ENCODE data around the gene RBBP8NL.
"Not testable (repeated sequence)": the region's sequence is repeated elsewhere in the genome, so short reads cannot be mapped to it uniquely, and the experiment has no call there.

RBBP8NL gene

DNA sequence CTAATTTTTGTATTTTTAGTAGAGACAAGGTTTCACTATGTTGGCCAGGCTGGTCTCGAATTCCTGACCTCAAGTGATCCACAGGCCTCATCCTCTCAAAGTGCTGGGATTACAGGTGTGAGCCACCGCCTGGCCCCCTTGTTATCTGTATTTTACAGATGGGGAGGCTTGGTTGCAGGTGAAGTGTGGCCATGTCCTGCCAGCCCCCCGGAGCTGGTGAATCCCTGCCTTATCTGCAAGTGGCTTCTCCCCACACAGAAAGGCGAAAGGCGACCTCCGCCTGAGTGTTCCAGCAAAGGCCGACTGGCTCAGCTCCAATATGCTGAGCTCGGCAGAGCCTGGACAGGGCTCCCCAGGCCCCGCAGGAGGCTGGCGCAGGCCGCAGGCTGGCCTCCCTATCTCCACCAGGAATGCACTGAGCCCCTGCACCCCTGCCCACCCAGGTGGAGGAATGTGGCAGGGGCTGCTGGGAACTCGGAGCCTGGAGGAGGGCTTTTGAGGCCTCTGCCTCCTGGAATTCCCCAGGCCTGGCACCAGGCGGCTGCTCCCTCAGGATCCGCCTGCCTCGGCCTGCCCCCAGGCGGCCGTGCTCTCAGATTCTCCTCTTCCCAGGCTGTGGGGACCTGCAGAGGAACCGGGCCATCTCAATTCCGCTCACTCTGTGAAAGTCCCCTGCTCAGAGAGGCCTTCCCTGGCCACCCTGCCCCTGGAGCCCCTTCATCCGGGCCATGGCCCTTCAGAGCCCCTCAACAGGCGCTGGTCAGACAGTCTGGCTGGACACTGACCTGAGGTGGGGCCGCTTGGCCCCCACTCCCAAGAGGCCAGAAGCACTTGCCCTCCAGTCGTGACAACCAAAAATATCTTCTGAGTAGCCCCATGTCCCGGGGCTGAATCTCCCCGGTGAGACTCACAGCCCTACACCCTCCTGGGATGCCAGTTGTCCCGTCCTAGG lies 51.0 kb downstream of the RBBP8NL start:
- peak in 6 of 51 donors; percentile 28 to 54 (median 33) for DNase-seq

DNA sequence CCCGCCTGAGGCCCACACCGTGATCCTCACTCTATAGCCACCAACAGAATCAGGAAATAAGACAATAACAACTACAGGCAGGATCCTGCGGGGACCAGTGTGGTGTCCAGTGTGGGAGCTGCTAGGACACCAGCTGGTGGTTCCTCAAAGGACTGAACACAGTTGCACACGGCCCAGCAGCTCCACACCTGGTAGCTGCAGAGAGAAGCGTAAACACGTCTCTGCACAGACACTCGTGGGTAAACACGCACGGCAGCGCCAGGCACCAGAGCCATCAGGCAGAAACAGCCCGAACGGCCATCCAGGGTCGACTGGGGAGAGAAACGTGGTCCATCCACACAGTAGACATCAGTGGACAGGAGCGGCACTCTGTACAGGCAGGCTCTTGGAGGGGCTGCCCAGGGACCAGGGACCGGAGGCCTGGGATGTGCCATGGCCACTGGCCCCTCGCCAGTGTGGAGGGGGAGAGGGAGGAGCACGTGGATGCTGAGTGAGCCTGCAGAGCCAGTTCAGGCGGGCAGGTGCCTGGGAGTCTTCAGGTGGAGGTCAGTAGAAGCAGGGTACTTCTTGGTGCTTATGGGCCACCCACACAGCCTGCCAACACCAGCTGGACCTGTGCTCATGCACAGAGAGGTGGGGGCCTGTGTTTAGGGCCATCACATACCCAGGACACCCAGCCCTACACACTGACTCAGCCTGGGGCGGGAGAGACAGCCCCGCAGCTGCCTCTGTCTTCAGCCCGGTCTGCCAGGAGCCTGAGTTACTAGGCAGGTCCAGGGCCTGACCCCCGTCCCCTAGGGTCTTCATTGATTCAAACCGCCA lies 52.8 kb downstream of the RBBP8NL start:
- DNase-seq: no peak

DNA sequence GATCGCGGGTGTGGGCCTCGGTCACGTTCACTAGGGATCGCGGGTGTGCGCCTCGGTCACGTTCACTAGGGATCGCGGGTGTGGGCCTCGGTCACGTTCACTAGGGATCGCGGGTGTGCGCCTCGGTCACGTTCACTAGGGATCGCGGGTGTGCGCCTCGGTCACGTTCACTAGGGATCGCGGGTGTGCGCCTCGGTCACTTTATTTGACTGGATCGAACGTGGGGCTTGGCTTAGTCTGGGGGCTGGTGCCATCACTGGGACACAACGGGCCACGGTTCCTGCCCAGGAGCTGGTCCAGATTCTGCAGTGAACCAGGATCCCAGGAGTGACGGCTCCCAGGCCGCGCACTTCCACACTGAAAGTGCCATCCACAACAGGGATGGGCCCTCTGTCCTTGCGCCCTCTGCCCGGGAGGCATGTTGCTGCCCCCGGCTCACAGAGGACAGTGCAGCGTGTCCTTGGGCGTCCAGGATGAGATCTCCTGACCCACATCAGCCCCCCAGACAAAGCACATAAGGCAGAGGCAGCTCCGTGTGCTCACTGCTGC lies 53.6 kb downstream of the RBBP8NL start:
- not testable (repeated sequence) for DNase-seq

DNA sequence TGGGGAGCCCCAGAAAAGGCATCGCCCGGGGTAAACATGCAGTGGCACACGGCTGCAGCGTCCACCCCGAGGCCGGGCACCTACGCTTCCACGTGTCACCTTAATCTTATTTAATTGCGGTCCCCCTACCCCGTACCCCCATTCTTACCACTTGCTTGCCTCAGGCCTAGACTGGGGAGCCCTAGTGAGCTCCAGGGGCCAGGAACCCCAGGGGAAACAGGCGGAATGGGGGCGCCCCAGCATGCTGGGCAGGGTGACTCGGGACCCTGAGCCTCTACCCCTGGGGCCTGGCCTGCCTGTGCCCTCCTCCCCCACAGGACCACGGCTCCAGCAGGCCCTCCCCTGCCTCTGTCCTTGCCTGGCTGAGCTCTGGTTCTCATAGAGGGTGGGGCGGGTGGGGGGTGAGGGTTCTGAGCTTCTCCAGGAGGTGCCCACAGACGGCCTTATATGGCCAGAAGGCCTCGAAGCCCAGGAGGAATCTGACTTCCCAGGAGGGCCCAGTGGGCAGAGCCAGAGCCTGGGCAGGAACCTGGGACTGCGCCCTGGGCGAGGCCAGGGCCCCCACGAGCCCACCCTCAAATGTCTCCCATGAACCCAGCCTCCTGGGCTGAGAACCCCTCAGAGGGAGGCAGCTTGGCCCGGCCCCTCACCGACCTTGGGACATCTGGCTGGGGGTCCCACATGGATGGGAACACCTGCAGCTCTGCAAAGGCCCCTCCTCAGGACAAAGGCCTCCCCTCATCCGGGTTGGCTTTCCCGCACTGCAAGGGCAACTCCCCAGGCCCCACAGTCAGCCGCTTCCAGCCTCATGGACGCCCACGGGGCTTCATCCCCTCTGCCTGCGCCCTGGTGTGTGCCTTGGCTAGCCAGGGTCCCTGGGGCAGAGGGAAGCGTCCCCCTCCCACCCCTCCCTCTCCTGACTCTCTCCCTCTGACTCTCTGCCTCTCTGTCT lies 55.0 kb downstream of the RBBP8NL start:
- DNase-seq: no peak

DNA sequence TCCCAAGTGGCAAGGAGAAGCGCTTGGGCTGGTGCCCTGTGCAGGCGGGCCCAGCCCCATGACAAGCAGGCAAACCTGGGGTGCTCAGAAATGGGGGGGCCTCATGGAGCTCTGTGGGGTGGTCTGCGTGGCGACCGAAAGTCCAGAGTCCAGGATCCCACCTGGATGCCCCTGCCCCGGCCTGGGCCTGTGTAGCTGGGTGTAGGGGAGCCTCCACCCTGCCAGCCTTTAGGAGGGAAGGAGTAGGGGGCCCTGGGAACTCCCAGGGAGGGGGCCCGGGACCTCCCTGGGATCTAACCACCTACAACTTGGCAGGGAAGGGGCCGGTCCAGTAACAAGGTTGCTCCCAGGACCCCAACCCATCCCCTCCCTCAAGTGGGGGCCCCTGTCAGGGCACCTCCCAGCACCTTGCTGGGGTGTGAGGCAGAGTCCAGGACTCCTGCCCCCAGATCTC lies 55.7 kb downstream of the RBBP8NL start:
- DNase-seq: no peak

DNA sequence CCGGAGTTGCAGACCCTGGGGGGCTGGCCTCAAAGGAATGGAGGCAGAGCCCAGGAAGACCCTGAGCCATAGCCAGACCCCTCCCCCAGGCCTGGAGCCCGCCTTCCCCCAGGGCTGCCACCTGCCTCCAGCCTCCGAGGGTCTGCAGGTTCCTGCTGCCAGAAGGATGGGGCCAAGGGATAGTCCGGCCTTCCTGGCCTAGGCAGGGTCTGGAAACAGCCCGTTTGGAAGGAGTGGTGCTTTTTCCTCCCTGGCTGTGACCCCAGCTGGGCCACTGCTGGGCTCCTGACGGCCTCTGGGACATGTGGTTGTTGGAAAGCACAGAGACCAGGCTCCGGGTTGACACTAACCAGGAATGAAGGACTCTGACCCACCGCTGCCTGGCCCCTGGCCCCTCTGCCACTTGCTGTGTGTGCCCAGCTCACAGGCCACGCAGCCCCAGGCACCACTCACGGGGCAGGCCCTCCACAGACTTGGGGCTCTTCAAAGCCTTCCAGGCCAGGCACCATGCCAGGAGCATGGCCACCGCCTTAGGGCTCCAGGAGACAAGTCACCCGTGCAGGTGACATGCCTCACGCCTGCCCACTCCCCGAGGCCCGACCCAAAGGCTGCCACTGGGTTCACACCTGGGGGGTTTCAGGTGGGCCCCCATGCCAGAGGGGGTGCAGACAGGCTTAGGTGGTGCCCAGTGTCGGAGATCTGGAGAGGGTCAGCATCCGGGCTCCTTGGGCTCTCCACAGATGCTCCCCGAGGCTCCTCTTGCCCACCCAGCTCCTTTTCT lies 56.3 kb downstream of the RBBP8NL start:
- DNase-seq: no peak

DNA sequence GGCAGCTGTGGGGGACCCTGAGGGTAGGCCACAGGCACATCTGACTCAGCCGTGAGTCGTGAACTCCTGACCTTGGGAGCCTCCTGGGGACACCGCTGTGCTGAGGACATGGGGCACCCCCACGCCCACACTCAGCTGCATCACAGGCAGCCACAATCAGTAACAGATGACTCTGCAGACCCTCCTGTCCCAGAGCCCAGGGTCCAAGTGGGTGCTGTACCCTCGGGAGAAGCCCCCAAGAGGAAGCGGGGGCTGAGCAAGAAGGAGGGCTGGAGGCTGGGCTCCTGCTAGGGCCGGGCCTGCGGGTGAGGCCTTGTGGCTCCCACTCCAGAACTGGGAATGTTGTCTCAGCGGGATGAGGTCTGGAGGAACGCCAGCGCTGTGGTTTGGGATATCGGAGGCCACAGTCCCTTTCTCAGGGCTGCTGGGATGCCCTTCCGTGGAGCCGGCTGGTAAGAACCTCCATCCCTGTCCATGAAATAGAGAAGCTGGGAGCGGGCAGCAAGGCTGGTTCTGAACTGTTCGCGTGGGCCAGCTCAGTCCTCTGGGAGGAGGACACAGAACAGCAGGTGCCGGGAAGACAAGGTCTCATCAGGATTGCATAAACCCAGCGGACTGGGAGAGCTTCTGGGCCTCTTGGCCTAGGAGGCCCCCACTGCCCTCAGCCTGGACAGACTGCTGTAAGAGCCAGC lies 57.1 kb downstream of the RBBP8NL start:
- DNase-seq: no peak

DNA sequence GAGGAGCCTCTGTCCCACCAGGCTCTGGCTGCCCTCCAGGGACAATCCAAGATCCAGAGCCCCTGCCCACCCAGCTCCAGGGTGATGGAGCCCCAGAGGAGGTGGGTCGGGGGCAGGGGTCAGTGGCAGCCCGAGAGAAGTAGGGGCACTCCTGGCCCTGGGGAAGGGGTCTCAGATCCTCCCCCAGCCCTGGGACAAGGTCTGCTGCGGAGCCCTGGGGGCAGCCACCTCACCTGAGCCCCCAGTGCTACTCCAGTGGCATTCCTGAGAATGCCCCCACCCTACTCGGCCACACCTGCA lies 57.6 kb downstream of the RBBP8NL start:
- no peak for DNase-seq

DNA sequence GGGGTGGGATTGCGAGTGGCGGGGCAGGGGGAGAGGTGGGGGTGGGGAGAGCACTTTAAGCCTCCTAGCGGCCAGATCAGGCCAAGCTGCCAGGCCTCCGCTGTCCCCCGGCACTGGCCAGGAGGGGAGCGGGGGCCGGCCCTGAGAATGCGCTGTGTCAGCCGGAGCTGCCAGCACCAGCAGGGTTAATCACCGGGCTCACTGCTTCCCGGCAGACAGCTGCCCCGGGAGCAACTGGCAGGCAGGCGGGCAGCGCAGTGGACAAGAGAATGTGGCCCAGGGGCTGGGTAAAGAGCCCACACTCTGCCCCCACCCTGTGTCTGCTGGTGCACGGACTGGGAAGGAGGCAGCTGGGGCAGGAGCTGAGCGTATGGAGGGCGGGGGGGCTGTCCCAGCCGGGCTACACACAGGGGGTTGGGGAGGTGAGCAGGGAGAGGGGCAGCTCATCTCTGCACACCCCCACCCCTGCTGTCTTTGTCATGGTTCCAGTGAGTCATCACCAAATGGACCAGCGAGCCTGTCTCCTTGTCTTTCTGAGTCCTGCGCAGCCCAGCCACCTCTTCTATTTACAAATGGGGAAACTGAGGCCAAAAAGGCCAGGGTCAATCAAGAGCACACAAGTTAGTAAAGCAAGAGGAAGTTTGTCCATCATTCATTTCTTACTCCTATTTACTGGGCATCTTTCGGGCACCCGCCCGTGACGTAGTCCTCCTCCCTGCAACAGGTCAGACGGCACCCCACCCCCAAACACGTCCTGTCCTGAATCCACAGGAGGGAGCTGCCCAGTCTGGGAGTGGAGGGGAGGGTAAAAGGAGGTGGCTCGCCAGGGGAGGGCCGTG lies 58.1 kb downstream of the RBBP8NL start:
- DNase-seq: peak in 21 of 51 donors; percentile 16 to 80 (median 41)

DNA sequence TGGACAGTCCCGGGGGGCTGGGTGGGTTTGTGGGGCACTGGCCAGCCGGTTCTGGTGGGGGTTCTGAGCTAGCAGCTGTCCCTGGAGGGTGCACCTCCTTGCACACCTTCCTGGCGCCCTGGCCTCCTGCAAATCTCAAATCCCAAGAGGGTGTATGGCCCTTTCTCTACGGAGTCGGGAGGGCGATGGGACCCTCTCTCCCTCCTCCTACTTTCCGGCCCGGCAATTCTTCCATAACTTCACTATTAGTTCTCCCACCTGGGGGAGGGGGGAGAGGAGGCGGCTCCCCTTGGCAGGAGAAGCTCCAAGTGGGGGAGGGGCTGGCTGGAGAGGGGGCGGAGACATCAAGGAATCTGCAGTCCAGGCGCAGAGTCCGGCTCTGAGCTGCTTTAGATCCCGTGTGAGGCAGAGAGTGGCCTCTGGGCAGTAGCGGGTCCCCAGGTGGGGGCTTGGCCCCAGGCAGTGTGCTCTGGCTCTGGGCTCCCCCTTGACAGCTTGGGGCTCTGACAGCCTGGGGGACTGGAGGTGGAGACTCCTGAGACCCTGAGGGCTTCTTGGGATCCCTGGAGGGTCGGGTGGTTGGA lies 58.9 kb downstream of the RBBP8NL start:
- peak in 3 of 51 donors; percentile 21 to 48 (median 22) for DNase-seq

DNA sequence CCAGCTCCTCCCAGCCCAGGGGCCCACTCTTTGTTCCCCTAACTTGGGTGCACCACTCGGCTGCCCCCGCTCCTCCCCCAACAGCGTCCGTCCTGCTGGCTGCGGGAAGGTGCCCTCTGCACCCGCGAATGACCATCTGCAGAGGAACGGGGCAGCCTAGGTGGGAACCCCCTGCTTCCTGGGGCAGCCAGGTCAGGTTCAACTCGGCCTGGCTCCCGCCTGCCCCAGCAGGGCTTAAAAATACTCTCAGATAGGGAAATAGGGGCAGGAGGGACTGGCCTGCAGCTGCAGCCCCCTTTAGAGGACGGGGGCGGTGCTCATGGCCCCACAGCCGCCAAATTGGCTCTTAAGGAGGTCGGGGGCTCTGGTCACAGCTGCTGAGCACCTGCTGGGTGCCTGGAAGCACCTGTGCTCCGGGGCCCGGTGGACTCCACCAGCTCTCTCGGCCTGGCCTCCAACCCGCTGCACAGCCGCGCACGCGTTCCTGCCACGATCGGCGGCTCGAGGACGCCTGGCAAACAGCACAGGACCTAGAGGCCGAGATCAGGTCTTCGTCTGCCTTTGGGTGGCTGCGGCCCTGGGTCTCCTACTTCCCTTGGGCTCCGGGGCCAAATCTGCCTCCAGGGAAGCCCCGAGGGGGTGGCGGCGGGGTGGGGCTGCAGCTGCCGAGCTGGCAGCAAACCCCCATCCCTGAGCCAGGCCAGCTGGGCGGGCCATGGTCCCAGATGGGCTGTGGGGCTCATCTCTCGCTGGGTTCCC lies 59.5 kb downstream of the RBBP8NL start:
- peak in 9 of 51 donors; percentile 17 to 62 (median 31) for DNase-seq

DNA sequence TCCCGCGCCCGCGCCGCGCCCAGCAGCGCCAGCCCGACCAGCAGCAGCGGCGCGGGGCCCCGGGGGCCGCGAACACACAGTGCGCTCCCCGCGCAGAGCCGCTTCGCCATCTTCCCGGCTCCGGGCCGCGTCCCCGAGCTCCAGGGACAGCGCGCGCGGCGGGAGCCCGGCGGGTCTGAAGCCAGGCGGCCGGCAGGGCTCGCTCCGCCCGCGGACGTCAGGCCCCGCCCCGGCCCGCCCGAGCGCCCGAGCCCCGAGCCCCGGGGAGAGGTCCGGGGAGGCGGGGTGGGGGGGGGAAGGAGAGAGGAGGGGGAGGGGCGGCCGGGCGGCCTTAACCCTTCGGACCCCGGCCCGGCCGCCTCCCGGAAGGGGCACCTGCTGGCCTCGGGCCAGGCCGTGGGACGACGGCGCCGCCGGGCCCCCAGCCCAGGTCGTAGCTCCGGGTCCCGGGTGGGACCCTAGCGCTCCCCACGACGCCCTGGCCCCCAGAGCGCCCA lies 60.2 kb downstream of the RBBP8NL start, which contains the start of gene LAMA5:
TSS of gene LAMA5 (minus strand) at position 177 of the 497 bp plus-strand sequence. CDS start at position 110, 67 bp downstream.
- DNase-seq: peak in 19 of 51 donors; percentile 18 to 62 (median 35)

DNA sequence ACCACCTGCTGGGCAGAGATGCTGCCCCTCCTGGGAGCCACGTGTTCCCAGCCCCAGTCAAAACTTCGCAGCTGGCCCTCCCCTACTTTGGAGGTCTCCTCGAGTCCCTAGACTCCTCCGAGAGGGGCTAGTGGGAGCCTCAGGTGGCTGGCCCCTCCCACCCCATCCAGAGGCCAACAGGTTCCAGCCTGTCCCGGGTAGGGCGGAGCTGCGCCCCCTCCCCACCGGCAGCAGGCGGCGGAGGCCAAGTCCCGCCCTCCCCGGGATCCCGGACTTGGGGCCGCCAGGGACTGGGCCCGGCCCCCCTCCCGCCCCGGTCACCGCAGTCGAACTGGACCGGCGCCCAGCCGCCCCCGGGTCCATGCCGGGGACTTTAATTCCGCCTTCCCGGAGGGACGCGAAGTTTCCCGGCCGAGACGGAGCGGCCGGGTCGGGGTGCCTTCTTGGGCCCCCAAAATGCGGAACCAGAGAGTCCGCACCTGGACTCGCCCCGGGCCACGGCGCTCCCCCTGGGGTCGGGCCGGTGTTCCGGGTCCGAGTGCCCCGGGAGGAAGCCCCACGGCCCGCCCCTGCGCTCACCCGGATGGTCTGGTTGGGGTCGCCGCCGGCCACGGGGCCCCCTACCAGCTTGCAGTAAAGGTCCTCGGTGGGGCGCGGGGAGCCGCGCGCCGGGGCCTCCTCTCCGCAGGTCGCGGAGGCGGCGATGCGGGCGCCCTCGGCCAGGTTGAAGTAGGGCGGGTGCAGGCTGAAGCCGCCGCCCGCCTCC lies 60.8 kb downstream of the RBBP8NL start:
- DNase-seq: peak in 2 of 51 donors; percentile 24 to 29

DNA sequence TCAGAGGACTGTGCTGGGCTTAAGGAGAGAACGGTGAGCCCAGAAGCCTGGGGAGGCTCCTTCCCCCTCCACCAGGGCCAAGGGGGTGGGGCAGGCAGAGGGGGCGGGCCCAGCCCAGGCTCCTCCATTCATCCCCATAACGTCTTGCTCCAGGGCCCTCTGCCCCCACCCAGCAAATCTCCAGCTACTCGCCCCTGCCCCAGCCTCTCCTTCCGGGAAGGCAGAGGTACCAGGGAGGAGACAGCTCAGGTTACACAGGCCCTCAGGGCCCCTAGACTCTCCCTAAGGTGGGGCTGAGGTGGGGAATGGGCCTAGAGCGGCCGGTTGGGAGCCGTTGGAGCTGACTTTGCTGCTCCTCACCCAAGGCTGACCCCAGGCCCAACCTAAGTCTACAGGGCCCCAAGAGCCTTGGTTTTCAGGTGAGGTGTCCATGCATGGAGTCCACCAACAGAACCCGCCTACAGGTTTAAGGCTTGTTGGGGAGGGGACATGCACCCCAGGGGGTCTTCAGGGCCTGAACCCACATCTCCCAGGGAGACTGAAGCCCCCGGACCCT lies 61.4 kb downstream of the RBBP8NL start:
- DNase-seq: no peak

DNA sequence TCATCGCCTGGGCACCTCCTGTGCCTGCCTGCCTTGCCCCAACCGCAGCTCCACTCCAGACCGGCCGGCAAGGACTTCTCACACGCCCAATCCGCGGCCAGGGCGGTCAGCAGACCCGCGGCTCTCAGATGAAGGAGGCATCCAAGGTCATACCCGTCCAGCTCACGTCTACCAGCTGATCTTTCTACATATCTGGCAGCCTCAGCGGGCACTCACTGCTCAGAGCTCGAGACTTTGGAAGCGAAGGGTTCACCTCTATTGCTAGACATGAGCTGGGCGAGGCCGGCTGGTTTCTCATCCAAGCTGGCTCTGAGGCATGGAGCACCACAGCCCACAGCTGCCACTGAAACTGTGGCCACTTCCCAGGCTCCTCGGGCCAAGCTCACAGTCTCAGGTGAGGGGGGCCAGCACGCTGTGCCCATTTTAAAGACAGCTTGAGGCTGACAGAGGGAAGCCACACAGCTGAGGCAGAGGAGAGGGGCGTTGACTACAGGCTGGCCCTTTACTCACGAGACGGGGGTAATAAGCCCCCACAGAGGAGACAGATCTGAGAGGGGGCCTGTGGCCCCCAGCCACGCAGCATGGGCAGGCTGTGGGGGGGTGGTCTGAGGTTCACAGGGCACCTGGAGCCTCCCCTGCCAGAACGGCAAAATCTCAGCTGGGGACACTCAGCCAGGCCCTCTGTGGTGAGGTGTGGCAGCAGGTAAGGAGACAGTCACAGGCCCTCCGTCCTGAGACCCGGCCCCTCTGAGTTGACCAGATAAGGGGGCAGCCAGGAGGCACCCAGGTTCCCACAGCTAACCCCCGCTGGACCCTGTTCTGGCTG lies 62.2 kb downstream of the RBBP8NL start:
- DNase-seq: no peak

Data from hypothalamus (tissue), 51 donors.